ENCODE data around the gene FRS3.
A peak's percentile ranks its signal among the peaks of the same experiment; 100 is the strongest.

Gene FRS3

GRCh38 chr6:41790045-41790444, 10.3 kb upstream of the FRS3 start:
- no peak overlapping the region for H3K27ac ChIP-seq
- TF ChIP-seq CTCF (conservative IDR thresholded peaks at IDR 0.05), result no peak

GRCh38 chr6:41789390-41789724, 9.7 kb upstream of the FRS3 start:
- no peak overlapping the region for H3K27ac ChIP-seq
- TF ChIP-seq CTCF (conservative IDR thresholded peaks at IDR 0.05), result no peak

- H3K27ac ChIP-seq, result peak within 1 kb of the TSS; percentile 92
- peak; percentile 88 for TF ChIP-seq CTCF (conservative IDR thresholded peaks at IDR 0.05)
Observed at GRCh38 chr6:41787219-41787917, 7.7 kb upstream of the FRS3 start, which contains the start of gene TOMM6. TSS of gene TOMM6 (plus strand) at chr6:41787694. CDS start at chr6:41787698, 4 bp downstream.

- peak overlapping the region; percentile 92 for H3K27ac ChIP-seq
- peak; percentile 89 for TF ChIP-seq CTCF (conservative IDR thresholded peaks at IDR 0.05)
Observed at GRCh38 chr6:41786451-41787218, 6.9 kb upstream of the FRS3 start.

GRCh38 chr6:41785689-41786450, 6.2 kb upstream of the FRS3 start:
- no peak for TF ChIP-seq CTCF (conservative IDR thresholded peaks at IDR 0.05)
- peak overlapping the region; percentile 92 for H3K27ac ChIP-seq

GRCh38 chr6:41785254-41785653, 5.6 kb upstream of the FRS3 start:
- H3K27ac ChIP-seq, result no peak overlapping the region; the same call in 1 of the 2 replicates
- TF ChIP-seq CTCF (conservative IDR thresholded peaks at IDR 0.05), result no peak

GRCh38 chr6:41784581-41785171, 5.0 kb upstream of the FRS3 start:
- no peak for TF ChIP-seq CTCF (conservative IDR thresholded peaks at IDR 0.05)
- H3K27ac ChIP-seq, result no peak overlapping the region
